Fibroblast of skin of right quadriceps (primary cell): ENCODE results near the gene AIP.

Experiments used
- DNase-seq: peaks from one replicate; pipeline ENCODE4 v3.0.0-alpha.2; 2013

Gene AIP

DNA sequence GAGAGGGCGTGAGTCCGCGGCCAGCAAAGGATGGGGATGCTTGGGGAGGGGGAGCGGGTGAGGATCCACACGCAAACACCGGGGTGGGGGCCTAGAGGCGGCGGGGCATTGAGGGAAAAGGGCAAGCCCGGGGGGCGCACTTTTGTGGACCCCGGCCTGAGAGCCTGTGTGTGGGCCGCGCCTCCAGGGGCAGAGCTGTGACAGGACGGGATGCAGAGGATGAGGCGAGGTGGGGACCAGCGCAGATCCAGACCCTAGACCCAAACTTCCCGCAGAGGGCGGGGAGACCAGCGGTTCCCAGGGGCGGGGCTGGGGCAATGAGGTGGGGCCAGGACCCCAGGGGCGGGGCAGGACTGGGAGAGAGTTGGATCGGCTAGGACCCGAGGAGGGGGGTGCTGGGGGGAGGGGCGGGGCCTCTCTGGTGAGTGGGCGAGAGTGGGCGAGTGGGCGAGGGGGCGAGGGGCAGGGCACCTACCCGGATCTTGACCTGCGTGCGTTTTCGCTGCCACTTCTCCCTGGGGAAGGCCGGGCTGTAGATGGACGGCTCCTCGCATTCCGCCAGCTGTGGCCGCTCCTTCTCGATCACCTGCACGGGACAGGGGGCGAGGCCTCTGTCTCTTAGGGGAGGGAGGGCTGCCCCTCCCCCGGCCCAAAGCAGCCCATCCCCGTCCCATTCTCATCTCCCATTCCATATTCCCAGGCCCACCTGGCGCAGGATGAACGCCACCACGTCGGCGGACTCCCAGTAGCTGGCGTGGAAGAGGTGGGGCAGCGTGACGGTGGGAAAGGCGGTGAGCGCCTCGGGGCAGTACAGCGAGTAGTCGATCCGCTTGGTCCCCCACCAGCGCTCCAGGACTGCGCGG is 11.8 kb downstream of the AIP start:
- no peak for DNase-seq

DNA sequence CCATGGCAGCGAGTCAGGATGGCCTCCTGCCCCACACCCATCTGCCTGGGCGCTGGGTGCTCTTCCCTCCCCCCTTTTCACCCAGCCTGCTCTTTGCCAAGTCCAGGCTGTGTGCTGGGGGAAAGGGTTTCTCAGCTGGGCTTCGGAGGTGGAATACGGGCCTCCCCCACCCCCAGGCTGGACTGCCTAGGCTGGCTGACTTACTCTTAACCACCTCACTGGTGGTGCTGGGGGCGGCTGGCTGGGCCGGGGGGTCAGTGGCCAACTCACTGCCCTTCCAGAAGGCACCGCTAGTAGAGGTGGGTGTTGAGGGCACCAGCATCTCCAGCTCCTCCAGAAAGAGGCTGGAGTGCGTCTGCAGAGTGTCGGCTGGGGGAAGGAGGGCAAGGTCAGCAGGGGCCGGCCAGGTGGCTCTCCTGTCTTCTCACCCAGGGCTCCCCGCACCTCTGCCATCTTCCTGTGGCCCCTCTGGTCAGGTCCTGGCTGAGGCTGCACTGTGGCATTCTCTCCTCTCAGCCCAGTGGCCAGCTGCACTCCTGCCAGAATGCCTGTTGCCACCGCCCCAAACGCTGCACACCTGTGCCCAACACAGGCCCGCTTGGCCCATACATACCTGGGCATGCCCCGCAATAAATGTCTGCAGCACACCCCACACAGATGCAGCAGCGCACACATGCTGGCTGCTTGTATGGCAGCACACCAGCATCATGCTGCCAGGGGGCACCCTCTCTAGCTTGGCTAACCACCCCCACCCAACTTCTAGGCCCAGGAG is 12.6 kb downstream of the AIP start:
- no peak for DNase-seq

DNA sequence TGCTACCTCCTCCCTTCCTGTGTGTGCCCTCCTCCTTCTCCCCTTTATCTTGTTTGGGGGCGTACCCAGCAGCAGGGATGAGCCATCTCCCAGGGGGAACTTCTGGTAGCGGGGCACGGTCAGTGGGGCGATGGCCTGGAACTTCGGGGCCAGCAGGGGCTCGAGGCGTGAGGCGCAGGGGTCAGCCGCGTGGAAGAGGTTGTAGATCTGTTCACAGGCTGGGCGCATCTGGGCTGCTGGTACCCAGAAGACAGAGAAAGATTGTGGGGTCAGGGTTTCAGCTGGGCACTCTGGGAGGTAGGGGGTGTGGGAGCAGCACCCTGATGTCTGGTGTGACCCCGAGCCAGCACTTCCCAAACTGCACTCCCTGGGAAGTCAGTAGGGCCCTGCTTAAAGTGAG is 13.3 kb downstream of the AIP start:
- DNase-seq, result no peak

DNA sequence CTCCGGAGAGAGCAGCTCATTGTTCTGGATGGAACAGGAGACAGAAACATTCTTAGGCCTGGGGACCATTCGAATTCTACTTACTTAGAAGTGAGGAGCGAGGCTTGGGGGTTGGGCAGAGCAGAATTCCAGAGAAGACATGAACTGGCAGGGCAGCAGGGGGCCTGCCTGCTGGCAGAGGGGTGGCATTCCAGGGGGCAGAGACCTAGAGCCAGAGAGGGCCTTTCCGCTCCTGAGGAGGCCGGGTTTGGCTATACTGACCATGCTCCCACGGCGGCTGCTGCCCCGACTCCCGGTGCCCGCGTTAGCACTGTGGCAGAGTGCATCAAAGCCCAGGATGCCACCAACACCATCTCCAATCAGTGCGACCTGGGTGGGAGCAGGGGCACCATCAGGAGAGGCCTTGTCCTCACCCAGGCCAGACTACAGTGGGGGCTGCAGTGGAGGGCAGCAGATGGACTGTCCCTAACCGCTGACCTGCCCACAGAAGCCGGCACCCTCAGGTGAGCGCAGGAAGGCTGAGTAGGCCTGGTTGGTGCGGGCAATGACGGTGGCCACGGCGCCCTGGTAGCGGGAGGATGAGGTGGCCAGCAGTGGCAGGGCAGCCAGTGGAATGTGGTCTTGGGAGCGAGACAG is 14.9 kb downstream of the AIP start:
- no peak for DNase-seq

DNA sequence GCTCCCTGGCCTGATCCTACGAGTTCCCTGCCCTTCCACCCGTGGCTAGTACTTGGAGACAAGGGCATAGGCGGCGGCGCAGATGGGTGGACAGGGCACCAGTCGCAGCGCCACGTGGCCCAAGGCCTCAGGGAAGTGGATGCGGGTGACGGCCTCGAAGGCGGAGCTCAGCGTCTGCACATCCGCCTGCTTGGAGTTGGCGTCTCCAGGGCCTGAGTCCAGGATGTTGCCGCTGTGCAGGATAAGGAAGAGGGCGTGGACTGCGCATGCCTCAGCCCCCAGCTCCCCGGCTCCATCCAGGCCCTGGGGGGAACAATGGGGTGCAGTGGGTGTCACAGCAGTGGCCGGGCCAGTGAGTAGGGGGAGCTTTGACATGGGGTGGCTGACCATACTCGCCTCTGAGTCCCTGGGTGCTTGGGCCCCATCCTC is 15.7 kb downstream of the AIP start:
- no peak for DNase-seq

DNA sequence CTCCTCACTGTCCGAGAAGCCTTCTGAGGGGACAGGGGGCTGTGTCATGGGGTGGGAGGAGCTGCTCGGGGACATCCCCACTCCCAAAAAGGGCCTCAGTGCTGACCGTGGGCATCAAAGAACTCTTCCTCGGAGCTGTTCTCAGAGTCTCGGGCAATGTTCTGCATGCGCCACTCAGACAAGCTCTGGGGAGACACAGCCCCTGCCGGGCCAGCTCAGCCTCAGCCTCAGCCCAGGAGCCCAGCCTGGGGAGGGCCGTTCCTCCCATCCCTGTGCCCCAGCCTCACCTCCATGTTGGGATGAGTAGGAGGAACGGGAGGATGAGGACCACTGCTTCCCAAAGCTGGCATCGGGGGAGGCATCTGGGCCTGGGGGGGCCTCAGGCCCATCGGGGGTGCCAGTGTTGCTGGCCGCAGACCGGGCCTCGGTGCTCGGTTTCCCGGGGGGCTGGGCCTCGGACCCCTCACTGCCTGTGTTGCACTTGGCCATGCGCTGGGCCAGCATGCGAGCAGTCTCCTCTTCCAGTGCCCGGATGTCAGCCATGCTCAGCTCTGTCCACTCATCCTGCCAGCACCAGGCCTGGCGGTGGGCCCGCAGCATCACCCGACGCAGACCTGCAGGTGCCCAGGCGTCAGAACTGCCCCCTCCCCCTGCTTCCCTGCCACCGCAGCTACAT is 17.1 kb downstream of the AIP start:
- no peak for DNase-seq

DNA sequence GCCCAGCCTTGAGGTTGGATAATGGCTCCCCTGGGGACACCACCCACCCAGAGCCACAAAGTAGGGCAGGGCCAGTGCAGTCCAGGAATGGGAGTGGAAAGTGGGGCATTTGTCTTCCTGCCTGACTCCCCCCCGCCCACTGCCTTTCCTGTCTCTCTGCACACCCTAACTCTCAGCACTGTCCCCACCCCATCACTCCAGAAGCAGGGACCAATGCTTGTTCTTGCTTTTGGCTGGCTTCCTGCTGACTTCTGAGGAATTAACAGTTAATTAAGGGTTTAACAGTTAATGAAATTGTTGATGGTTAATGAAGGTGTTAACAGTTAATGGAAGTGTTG is 17.6 kb downstream of the AIP start:
- DNase-seq, result no peak

DNA sequence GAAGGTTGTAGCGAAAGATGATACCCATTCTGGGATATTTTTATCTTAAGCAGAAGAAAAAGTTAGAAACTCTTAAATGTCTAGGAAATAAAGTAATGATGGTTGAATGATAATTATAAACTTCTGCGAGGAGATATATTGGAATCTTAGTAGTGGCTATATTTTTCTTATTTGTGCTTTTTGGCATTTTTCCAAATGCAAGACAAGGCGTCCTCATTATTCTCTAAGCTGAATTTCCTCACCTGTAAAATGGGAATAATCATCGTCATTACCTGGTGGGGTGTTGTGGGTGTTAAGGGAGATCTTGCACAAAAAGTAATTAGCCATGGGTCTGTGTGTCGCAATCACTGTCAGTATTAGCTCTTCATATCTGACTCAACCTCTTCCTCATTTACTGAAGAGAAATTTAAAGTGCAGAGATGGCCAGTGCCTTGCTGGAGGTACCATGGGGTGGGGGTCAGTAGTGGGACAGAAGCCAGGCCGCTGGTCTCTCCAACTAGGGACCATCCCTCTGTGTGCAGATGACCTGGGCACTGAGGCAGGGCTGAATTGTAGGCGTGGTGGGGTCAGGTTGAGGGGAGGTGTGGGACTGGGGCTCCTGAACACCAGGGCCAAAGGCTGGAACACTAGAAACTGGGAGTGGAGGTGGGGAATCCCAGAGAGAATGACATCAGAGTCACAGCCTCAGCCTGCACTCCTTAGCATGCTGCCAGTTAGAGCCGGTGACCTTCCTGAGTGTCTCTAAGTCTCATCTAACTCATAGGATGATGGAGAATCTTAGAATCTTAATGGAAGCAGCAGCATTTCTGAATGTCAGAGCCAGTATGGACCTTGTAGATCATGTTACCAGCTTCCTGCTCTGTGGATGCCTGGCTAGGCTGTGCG is 18.2 kb downstream of the AIP start:
- DNase-seq, result no peak

DNA sequence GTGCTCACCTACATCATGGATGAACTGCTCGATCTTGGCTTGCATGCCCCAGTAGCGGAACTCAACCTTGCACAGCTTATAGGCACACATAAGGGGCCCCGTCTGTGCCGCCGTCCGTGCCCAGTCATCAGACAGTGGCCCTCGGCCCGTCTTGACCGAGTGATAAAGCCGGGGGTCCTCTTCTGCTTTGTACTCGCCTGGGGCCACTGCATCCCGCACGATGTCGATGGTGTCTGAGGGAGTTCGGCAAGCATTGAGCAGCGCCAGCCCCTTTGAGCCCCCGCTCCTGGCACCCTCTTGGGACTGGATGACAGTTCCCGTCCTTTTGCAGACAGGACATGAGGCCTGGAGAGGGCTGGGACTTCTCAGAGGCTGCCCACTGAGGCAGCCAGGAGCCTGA is 19.0 kb downstream of the AIP start:
- no peak for DNase-seq

DNA sequence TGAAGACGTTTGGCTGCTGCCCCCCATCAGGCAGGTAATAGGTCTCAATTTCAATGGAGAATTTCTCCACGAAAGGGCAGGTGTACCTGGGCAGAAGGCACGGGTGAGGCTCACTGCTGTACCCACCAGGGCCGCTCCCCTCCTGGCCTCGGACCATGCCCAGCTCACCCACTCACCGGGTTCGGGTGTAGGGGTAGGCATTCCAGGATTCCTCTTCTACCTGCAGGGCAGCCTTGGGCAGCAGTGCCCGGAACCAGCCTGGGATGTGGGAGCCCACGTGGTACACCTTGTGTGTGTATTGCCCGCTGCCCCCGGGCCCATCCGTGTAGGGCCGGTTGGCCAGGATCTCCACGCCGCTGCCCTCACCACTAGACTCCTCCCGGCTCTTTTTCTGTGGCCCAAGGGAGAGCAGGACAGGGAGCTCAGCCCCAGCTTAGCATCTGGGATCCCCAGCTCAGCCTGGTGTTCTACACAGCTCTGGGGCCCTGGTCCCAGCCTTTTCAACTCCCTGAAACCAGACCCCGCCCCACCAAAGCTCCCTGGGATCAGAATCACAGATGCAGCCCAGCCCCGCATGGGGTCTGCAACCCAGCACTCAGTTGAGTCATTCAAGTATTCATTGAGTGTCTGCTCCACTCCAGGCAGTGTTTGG is 19.6 kb downstream of the AIP start:
- no peak for DNase-seq

DNA sequence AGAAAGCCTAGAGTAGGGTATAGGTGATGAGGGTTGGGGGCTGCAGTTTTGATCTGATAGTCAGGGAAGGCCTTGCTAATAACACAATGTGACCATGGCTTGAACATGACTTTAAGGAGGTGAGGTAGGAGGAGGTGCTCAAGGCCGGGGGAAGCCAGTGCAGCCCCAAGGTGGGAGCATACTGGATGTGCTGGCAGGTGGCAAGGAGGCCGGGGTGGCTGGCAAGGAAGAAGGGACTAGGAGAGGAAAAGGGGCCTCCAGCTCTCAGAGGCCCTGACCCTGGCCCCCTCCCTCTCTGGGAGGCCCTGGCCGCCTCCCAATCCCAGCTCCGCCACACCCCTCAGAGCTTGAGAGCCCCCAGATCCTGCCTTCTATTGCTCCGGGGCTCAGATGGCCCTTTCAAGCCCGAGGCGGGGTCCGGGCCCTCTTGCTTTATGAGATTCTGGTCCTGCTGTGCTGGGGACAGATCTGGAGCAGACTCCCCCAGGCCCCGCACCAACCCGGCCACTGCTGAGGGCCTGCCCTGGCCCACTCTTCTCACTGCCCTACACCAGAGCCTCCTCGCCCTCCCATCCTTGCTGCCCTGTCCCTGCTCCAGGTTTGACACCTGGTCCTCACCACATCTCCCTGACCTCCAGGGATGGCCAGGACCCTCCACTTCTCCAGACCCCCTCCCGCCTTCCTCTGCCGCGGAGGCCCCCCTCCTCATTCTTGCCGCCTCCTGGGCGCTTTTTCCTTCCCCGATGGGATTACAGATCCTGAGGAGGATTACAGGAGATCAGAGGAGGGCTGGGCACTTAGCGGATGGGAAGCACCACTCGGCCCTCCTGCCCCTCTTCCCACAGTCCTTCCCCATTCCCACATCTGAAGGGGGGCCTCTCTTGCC is 20.5 kb downstream of the AIP start:
- no peak for DNase-seq

DNA sequence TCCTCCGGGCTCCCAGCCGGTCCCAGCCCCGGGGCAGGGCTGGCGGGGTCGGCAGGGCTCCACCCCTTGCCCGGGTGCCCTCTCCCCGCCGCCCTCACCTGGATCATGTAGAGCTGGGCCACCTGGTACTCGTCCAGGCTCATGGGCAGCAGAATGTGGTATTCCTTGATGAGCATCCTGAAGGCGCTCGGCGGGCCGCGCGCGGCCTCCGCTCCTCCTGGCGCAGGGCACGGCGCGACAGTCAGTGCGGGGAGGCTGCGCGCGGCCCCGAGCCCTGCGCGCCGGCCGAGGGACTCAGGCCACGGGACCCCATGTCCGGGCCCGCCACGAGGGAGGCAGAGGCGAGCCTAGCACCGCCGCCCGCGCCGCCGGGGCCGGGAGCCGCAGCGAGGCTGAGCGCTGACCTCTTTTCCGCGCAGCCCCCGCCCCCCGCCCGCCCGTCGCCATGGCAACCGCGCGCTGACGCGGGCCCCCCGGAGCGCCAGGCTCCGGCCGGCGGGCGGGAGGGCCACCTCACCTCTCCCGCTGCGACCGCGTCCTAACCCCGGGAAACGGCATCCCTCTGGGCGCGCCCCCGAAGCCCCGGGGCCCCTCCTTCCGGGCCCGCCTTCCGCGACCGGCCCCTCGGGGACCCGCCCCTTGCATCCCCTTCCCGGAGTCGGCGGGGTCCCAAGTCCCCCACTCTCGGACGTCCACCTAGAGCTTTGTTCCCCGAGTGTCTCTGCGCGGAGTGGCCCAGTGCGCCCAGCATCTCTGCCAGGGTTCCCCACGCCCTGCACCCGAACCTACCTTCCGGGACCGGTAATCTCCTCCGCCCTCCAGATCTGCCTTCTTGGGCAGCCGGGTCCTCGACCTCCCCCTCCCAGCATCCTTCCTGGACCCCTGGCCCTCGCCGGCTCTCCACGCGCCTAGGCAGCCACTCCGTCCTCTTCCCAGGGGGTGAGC is 21.5 kb downstream of the AIP start:
- DNase-seq, result peak; percentile 21

DNA sequence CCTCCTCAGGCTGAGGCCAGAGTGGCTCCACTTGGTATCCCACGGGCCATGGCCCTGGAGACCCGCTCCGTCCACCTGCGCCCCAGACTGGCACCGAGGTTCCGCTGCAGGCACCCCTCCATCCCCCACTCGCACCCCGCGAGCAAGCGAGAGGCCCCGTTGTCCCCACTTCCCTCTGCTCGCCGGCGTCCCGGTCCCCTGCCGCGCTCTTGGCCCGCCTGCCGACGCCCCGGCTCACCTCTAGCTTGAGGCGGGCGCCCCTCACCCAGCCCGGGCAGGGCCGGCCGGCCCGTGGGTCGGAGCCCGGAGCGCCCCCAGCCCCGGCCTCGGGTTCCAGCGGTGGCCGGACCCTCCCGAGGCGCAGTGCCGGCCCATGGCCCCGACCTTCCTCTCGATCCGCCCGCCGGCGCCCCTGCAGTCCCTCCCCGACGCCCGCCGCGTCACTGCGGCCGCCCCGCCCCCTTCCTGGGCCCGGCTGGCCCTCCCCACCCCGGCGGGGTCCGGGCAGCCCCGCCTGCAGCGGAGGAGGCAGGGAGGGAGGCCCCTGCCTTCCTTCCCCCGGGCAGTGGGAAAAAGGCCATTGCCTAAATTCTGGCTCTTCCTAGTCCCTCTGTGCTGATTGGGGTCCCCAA is 22.2 kb downstream of the AIP start, which contains the start of gene PITPNM1:
Gene PITPNM1 (minus strand): TSS at position 414 of the 632 bp plus-strand sequence. CDS start 1,183 bp downstream, outside the sequence.
- DNase-seq, result peak; percentile 48

DNA sequence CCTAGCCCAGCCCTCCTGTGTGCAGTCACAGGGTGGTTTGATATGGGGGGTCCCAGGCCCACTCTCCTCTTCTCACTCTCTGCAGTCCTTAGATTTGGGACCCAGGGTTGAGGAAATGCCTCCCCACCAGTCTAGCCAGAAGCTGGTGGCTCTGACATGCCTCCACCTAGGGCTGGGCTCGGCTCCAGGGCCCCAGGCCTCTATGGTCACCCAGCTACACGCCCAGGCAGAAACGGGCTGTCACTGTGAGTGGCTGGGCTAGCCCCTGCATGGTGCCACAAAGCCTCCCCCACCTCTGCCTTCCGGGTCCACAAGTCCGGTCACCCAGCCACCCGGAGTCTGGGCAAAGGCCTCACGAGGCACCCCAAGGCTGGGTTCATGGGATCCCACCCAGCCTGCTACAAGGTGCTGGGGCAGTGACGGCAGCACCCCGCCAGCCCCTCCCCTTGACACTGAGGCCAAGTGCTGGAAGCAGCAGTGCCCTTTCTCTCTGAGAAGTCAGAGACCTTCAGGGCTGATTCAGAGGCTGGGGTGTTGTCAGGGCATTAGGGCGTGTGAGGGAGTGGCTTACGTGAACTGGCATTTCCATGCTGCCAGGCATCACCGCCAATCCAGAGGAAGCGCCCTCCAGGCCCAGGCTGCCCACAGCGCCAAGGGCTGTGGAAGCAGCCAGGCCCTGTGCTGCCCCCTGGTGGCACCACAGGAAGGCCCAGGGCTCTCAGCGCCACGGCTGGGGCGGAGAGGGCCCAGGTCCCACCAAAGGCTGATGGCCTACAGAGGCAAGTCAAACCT is 23.0 kb downstream of the AIP start:
- DNase-seq, result peak; percentile 75

DNA sequence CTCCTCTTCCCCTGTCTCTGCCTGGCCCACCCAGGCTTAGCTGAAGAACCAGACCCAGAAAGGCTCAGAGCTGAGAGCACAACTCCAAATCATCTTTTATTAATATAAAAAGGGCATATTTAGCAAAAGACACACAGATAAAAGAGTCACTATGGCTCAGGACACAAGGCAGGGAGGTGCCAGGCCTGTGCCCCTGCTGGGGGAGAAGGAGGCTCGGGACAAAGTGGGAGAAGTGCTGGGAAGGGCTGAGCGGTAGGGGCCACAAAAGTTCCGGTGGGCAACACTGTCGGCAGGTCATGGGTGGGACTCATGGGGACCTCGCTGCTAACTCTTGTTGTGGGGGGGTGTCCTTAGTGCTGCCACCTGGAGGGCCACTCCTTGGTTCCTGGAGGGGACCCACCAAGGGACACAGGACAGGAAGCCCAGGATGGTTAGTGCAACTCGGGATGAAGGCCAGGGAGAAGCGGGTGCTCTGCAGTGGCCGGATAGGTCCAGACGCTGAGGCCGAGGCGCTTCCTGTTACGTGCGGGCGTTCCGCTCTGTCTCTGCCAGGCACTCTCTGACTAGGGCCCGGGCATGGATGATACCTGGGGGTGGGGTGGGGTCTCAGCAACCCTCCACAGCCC is 23.7 kb downstream of the AIP start:
- no peak for DNase-seq

DNA sequence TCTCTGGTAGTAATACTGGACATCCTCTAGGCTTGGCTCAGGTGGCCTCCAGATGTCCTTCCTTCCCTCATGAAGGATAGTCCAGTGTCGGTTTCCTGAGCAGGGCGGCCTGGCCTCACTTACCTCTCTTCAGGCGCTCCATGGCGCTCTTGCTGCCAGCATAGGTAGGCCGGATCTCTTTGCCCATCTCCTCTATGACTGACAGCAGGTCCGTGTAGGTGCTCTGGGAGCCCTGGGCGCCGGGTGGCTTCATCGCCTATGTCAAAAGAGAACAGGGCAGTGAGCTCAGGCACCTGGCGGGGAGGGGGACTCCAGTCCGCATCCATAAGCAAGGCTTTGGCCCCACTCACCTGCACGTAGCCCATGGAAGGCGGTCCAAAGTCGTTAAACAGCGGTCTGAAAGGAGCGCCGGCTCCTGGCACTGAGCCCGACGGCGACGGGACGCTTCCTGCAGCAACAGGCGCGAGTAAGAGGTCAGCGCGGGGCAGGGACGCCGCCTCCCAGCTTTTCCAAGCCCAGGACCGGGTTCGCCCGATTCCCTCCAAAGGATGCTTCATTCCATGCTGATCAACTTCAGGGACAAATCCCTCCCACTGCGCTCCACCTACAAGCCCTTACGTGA is 24.5 kb downstream of the AIP start:
- no peak for DNase-seq
